Stimulated activated CD8-positive, alpha-beta memory T cell treated with anti-CD3 and anti-CD28 coated beads, Interleukin-12 subunit alpha, Interleukin-12 subunit beta, amount 100 ng/mL, for 24 hours (primary cell): ENCODE results near the gene PCDH9.

ENCODE experiments used
- DNase-seq: peaks from one replicate; pipeline ENCODE4 v3.0.0-alpha.2; 2020; ENCODE audit errors: extremely low read depth

Gene PCDH9

DNA sequence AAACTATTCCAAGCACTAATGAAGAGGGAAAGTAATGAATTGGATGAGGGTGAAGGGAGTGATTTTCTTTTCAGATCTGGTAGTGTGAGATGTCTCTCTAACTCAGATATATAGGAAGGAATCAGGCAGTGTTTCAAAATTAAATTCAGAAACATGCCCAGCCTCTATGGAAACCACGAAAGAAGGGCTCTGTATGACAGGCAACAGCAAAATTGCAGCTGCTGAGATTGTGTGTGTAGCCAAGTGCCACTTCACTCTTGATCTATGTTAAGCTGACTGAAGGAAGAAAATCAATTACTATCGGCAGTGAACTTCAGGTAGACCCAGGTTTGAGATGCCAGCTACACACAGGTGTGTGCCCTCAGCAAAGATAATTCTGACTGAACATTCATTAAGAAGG is 387.4 kb downstream of the PCDH9 start:
- DNase-seq: no peak

DNA sequence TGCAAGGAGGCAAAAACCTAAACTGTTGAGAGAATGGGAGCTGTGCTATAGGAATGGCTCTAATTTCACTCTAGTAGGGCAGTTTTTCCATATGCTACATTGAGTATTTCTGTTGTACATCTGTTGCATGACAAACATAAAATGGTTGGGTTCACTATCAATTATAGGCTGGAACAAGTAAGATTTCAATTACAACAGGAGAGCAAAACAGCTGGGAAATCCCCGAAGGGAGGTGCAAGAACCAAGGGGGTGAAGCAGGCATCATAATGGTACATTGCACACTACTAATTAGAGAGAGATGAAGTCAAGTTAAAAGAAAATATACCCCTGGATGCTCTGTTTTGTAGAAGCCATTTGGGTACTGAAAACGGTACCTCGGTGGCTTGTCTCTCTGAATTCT is 389.5 kb downstream of the PCDH9 start:
- DNase-seq: no peak

DNA sequence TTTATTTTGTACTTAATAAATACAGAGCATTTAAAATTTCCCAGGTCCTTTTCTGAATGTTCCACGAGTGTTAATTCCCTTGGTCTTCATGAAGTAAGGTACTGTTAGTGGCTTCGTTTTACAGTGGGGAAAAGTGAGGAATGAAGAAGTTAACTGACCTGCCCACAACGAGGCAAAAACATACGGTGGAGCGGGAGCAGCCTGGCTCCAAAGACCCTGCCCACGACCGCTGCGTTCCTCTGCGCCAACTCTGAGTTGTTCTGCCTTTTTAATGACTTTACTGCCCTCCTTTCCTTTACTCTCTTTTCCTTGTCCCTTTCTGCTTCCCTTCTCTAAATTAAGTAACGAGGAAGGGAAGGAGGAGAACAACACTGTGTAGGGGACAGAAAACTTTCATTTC is 392.9 kb downstream of the PCDH9 start:
- DNase-seq: no peak

DNA sequence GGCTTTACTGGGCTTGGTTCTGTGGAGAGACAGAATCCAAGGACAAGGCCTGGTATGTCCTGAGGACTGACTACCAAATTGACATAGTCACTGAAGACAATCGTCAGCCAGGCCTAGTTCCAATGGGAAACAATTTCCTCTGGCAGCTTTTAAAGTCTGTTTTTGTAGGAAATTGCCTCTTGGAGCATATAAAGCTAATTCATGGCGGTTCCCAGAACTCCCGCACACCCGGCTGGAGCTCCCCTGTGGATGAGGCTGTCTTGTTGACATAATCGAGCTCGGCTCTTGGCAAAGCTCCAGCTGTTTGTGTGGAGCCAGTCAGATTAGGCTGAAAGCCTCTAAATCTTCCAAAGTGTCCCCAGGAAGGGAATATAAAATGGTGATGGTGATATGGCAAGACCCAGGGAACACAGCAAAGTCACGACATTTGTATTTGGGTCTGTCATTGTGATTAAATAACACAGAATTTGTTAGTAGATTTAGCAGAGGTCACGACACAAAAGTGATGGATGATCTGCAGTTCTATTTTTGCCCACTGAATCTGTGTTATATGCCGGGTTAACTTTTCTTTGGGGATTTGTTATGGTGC is 395.0 kb downstream of the PCDH9 start:
- DNase-seq: no peak

DNA sequence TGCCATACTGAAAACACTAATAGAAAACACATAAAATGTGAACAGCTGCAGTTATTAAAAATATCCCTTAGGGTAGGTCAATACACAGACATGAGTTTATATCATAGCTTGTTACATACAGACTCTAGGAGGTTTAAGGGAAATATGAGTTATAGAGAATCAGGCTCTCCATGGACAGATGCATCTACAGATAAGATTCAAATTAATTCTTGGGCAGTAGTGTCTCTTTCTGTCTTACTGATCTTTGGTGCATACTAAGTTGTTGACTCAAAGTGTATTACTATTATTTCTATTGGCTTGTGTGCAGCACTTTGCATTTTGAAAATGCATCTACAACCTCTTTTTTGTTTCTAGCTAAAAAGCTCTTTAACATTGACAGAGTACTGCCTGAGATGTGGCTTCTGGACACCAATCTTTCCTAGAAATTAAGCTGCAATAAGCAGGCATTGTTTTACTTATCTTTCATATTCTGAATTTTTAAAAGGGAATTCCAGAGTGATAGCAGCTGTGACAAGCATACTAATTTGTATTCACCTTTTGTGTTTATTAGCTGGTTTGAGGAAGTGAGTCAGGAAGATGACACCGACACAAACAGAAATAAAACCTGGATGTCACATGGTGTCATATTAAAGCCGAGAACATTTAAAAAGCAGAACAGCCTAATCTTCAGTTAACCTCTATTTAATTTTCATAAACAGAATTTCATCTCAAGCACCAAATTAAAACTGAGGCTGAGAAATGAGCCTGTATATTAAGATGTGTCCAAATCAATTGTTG is 399.0 kb downstream of the PCDH9 start:
- no peak for DNase-seq

DNA sequence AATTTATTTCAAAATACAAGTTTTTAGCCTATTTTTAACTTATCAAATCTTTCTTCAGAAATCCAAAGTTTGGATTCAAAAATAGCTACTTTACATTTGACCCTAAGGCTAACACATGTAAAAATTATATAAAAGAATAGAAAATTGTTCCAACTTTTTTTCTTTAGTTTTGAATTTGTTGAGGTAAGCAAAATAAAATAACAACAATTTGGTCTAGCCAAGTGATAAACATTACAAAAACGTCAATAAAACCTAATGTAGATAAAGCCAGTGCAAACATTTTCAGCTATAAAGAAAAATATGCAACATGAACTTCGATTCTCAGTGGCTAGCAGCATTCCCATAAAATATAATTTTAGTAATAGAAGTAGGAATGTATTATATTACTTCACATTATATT is 400.3 kb downstream of the PCDH9 start:
- no peak for DNase-seq

DNA sequence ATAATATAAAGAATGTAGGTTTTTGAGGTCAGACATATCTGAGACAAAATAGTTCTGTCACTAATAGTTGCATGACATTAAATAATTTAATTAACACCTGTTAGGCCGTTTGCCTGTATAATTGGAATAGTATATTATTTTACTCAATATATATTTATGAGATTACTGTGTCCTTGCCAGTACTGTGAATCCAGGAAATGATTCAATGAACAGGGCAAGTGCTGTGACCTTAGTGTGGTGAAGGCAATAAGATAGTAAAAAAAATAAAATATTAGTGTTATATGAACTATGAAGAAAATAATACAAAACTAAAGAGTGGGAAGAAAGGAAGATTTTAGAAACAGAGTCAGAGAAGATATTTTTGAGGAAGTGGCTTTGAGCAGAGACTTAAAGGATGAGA is 403.7 kb downstream of the PCDH9 start:
- DNase-seq: no peak

DNA sequence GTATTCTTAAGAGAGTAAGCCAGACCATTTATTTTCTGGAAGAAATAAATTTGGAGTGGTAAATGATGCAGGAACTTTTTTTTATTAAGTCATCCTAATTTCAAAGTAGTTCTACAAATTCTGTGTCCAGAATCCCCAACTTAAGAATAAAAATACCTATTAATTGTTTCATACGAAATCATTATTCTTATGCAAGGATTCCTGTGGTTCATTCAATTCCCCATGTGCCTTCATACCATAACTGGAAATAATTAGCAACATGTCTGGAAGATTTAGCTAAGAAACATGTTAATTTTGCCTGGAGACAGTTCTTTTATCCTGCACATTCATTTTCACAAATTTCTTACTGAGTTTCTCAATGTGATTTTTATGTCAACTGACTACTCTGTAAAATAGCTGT is 408.6 kb downstream of the PCDH9 start:
- DNase-seq: no peak

DNA sequence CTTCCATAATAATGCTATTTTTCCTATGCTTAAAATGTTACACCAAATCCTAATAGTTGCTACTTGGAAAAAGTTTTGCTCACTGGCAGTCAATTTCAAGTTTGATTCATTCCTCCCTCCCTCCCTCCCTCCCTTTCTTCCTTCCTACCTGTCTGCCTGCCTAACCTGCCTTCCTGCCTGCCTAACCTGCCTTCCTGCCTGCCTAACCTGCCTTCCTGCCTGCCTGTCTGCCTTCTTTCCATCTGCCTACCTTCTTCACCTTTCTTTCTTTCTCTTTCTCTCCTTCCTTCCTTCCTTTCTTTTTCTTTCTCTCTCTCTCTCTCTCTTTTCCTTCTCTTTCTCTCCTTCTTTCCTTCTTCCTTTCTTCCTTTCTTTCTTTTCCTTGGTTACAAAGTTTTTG is 418.7 kb downstream of the PCDH9 start:
- DNase-seq: no peak

DNA sequence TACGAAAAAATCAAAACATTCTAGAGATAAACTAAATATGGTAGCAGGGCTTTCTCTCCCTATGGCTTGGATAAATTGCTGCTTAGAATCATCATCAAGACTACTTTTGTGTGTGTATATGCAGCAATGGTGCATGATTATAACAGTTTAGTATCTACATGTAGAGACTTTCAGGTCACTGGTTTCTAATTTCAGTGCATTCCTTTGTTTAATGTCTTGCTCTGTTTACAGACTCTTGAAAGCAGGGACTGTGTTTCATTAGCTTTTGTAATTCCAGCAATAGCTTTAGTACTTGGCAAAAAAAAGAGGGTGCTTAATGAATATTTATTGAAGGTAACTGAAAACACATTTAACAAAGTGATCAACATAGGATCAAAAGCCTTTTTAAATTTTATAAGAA is 420.7 kb downstream of the PCDH9 start:
- DNase-seq: no peak

DNA sequence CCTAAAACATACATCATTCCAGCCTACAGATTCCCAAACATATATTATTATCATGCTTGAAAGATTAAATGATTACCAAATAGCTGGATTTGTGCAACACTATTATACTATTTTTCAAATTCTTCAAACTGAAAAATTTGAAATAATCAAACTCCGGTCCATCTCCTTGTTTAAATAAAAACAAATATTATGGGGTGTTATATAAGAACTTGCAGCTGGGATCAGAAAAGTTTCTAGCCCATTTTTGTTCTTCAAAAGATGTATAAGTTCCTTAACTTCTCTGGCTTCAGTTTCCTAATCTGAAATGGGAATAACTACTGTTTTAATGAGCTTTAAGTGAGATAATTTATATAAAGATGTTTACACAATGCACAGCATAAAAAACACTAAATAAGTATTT is 422.9 kb downstream of the PCDH9 start:
- DNase-seq: no peak

DNA sequence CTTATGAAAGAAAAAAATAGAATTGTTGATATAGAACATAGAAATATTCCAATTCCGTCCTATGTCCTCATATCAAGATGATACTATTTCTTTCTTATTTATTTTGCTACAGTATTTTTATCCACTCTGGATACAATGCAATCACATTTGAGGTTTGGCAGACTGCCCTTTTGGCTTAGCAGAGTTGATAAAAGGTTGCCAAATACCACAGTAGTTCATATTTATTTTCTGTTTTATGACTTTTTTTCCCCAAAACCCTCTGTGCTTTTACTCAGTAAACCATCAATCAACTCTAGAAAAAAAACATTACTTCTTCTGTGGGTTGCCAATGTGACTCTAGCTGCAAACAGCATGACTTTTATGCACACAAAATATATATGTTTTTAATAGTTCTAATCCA is 424.5 kb downstream of the PCDH9 start:
- no peak for DNase-seq

DNA sequence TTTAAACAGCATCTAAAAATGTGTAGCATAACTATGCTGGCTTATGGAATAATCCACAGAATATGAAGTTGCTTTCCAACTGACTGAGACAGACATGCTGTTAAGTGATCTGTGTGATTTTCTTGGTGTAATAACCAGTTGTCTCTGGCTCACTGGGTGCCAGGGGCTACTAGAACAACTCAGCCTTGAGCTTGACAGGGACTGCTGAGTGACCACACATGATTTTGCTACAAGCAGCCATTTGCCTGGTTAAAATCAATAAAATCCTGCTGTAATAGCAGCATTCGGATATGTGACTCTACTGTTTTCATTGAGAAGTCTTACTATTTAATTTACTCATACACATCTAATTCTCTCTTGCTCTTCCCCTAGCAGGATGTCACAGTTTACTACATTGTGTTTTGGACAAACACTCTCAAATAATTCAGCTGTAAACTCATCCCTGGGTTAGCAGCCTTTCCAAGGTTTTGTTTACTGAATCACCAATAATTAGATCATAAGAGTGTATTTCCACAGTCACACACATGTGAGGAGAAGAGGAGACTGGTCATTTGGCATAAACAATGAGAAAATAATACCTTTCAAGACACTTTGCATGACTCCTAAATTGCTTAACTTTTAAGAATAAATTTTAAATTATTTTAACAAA is 426.2 kb downstream of the PCDH9 start:
- DNase-seq: no peak

DNA sequence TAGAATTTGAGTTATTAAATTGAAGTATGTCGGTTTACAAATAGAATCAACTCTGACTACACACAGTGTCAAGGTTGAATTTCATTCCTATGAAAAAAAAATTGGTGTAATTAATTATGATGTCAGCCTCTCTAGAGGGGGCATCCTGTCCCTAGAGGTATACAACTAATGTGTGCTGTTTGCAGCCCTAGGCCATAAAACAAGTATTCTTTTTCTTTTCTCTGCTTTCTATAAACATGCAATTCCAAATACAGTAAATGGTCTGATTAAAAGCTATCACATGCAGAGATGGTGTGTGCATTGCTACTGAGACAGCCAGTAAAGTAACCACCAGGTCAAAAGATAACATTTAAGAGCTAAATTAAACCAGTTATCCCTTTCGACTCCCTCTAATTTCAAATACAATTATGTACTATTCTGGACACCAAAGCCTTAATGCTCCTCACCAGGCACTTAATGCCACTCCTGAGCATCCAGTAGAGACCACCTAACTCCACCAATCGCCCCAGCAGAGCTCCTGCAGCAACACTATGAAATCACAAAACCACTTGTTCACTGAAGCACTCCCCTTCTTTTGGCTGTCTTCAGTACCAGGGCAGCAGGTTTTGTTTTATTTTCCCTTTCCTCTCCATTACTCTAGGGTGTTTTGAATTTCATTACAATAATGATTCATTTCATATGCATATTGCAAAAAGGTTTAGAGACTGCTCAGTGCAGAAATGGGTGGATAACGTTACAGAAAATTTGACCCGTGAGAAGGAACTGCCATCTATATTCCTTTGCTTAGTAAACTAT is 426.9 kb downstream of the PCDH9 start:
- no peak for DNase-seq

DNA sequence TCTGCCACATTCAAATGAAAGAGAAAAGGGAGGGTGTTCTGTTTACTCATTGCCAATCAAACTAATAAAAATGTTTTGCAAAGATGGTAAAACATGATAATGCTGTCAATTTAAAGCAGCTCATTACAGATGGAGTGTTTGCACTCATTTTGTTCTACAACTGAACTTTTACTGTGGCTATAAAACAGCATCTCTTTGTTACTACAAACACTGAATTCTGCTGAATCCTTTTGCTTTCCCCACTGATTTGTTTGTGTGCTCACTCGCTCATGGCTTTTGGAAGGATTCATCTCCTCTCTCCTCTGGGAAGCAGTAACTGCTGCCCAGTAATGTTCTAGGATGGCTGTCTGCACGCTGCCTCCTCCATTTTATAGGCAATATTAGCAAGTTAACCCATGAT is 434.5 kb downstream of the PCDH9 start:
- no peak for DNase-seq

DNA sequence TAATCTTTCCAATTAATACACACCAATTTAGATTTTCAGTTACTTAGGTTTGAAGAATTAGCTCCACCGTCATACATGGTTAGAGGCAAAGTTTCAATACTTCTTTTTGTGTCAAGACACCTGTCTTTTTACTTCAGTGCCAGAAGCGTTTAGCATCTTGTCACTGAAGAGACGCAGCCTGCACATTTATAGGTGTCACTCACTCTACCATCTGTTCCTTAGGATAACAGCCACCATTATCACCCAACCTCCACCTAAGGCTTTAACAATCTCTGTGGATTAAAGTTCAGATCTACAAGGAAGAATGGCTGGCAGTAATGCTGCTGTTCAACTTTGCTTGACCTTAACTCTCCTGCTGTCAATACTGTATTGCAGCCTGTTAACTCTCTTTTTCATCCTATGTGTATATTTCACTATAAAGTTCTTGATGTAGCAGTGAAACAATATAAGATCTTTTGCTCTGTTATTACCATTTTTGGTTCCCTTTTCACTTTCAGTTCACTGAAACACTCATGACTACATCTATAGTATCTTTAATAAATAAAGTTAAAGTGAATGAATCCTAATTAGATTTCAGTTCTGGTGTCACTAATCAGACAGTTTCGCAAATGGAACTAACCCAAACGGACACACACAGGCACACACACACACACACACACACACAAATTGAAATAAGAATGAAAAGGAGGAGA is 435.6 kb downstream of the PCDH9 start:
- no peak for DNase-seq

DNA sequence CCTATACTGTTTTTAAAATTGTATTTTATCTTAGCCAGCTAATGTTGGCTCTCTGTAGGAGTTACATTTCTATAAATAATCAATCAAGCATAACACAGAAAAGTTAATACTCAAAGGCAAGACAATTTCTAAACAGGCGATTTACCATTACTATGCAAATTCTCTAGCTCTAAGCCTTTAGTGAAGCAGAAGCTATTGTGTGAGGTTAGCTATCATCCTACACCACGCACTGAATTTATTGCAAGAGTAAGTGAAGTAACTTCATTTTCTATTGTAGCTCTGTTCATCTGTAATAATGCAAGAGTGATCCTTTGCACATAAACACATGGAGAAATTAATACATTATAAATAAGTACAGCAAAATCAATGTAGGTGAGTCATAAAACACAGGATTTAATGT is 439.3 kb downstream of the PCDH9 start:
- no peak for DNase-seq

DNA sequence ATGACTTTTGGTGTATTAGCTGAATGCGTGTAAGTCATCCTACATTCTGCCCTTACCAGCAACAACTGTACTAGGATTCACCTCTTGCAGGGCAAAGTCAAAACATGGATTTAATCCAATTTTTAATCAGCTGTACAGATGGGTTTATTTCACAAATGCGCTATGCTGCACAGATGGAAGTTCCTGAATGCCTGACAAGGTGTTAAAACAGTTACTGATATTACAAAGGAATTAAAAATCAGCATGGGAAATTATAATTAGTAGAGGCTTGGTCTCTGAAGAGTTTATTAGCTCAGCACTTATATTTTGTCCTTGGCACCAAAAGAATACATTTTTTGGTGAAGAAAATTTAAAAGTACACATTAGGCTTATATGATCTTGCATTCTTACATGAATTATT is 448.9 kb downstream of the PCDH9 start:
- DNase-seq: no peak

DNA sequence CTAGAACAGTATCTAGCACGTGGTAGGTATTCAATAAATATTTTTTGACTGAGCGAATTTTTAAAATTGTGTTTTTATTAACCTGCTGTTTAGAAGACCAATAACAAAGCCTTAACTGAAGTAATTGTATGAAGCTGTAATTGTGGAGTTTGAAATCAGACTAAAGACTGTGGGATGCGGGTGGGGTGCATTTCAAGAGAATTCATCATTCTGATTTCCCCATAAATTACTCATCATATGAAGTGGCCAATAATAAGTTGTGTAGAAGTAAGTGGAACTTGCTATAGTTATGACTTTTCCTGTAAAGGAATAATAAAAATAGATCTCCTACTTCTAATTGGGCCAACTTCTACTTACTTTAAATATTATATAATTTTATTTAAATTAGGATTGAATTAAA is 449.3 kb downstream of the PCDH9 start:
- DNase-seq: no peak

DNA sequence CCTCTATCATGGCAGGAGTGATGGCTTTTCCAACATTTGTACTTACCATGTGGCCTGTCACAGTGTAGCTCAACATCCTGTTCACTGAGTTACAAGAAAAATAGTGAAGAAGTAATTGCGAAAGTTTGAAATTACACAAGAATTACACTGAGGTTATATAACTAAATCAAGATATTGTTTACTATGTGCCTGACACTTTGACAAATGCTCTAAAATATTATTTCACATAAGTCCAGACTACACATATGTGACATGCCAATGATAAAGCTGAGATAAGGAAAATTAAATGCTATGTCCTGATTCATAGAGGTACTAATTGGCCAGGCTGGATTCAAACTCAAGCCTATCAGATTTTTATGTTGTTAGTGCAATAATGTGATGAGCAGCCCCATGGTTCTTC is 451.7 kb downstream of the PCDH9 start:
- no peak for DNase-seq

DNA sequence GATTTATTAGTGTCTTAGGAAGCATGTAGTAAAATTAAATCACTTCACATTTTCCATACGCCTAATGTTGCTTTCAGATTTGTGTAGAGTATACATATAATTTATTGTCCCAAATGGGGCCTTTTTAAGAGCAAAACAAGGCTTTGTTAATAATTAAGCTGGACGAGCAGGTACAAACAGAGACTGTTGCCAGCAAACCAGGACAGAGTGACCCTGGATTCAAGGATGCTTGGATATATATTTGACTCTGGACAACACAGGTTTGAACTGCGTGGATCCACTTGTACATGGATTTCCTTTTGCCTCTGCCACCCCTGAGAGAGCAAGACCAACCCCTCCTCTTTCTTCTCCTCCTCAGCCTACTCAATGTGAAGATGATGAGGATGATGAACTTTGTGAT is 454.9 kb downstream of the PCDH9 start:
- DNase-seq: no peak

DNA sequence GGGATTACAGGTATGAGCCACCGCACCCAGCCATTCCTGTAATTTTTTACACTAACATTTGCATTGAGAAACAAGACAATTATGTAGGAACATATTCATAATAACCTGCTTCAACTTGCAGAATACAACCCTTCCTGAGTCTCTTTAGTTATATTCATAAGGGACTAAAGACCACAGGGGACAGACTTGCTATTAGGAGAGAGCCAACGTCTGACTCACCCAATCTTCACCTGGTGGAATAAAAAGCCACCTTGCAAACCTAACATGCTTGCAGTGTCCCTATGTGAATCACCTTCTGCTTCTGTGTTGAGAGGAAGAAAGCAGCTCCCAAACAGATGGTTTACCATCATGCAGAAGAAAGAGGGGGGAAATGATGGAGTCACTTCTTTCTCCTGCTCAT is 456.1 kb downstream of the PCDH9 start:
- no peak for DNase-seq
